HepG2 (cell line): Measurements from ENCODE around the gene AIF1. TPM values are rescaled to one million over a fixed set of nuclear protein-coding genes. Genes with fewer than 3 reads are reported as not detected.

ENCODE experiments used
- ATAC-seq: fragments of 200-7000 bp; cut with Tn5 transposase; 3 replicates; pipeline ENCODE4 v1.9.1; 2020; ENCODE audit warnings: mild to moderate bottlenecking, moderate library complexity
- BruUV-seq: library from RNA; stranded (reverse); fragments of 400-500 nt; replicated peaks from 2 replicates; lab custom pipeline; 2021; lab: Mats Ljungman, UMichigan
- CTCF ChIA-PET: fragments of 300-600 bp; formaldehyde crosslinking; extraction: SDS; loops from one replicate; lab custom pipeline; 2021; ENCODE audit warnings: low total read pairs, inconsistent platforms, low intra/inter-chr PET ratio; lab: Yijun Ruan, JAX
- POLR2A ChIA-PET: fragments of 350-600 bp; sonication (Branson Sonifier 250); formaldehyde crosslinking; loops from one replicate; lab custom pipeline; 2020; ENCODE audit warnings: antibody characterized with exemption, inconsistent platforms; lab: Yijun Ruan, JAX
- DNase-seq: peaks from one replicate; pipeline ENCODE4 v3.0.0-alpha.2; 2015; ENCODE audit warnings: low spot score
- FAIRE-seq: peaks from 3 replicates; lab custom pipeline; 2011; peaks lifted over from hg19 to GRCh38; lab: Jason Lieb, UNC
- H2AFZ ChIP-seq: one replicate; pipeline ENCODE4 v1.6.1; 2011; ENCODE audit warnings: low read length, inconsistent platforms
- H3K27ac ChIP-seq: fragments of 300-600 bp; 3 replicates; pipeline ENCODE4 v1.8.0; 2011; ENCODE audit warnings: mixed run types, mild to moderate bottlenecking, mixed read lengths, low read length, inconsistent platforms; ENCODE audit not compliant: insufficient read depth; ENCODE audit errors: extremely low read length
- H3K27me3 ChIP-seq, 2 experiments: fragments of 200-600 bp in 1 of 2; 2 replicates in 1 of 2; 3 replicates in 1 of 2; pipeline versions ENCODE4 v1.6.0 to v1.8.0; 2011; ENCODE audit warnings: low read length in 2 of 2, mild to moderate bottlenecking in 2 of 2, moderate library complexity in 2 of 2, inconsistent platforms in 1 of 2; ENCODE audit not compliant: insufficient read depth in 2 of 2, control insufficient read depth in 1 of 2
- H3K36me3 ChIP-seq, 2 experiments: fragments of 200-600 bp in 1 of 2; replicated peaks in 1 of 2; 2 replicates in 1 of 2; 3 replicates in 1 of 2; pipeline versions ENCODE4 v1.5.1 to v1.8.0; 2011; ENCODE audit warnings: low read length in 2 of 2, inconsistent platforms in 1 of 2; ENCODE audit not compliant: insufficient read depth in 2 of 2, control insufficient read depth in 1 of 2
- H3K4me1 ChIP-seq: 2 replicates; pipeline ENCODE4 v1.5.1; 2012; ENCODE audit warnings: low read length, inconsistent platforms; ENCODE audit not compliant: insufficient read depth
- H3K4me2 ChIP-seq: 2 replicates; pipeline ENCODE4 v1.6.0; 2011; ENCODE audit warnings: low read depth, low read length, inconsistent platforms
- H3K4me3 ChIP-seq, 3 experiments: fragments of 200-600 bp in 1 of 3; sonication (generic), shearing (Covaris generic) in 1 of 3; replicated peaks in 1 of 3; 2 replicates each; pipeline ENCODE4 v1.5.1; 2011 to 2016; ENCODE audit warnings: low read length in 3 of 3, inconsistent platforms in 2 of 3, low read depth in 2 of 3, mild to moderate bottlenecking in 2 of 3, control low read depth in 1 of 3, mixed read lengths in 1 of 3; ENCODE audit not compliant: insufficient read depth in 1 of 3
- H3K79me2 ChIP-seq: one replicate; pipeline ENCODE4 v1.6.1; 2011; ENCODE audit warnings: low read length, inconsistent platforms; ENCODE audit not compliant: insufficient read depth
- H3K9ac ChIP-seq: 2 replicates; pipeline ENCODE4 v1.6.0; 2011; ENCODE audit warnings: mild to moderate bottlenecking, low read depth, low read length, inconsistent platforms; ENCODE audit not compliant: insufficient read depth
- H3K9me3 ChIP-seq: 2 replicates; pipeline ENCODE4 v1.5.1; 2012; ENCODE audit warnings: mild to moderate bottlenecking, low read length
- H4K20me1 ChIP-seq: 2 replicates; pipeline ENCODE4 v1.6.0; 2011; ENCODE audit warnings: inconsistent platforms, mild to moderate bottlenecking, low read length, moderate library complexity; ENCODE audit not compliant: insufficient read depth
- ELF1 ChIP-seq: sonication (generic); formaldehyde crosslinking; IDR thresholded peaks from 2 replicates; pipeline ENCODE4 v1.4.0; 2020; ENCODE audit warnings: missing genetic modification reagents
- KMT2A ChIP-seq: sonication (generic); formaldehyde crosslinking; IDR thresholded peaks from 2 replicates; pipeline ENCODE4 v1.4.0; 2020; ENCODE audit warnings: missing genetic modification reagents
- NAIF1 ChIP-seq: sonication (generic); formaldehyde crosslinking; IDR thresholded peaks from 2 replicates; pipeline ENCODE4 v1.5.0; 2020; ENCODE audit warnings: mild to moderate bottlenecking, missing genetic modification reagents, borderline replicate concordance
- PHF8 ChIP-seq: sonication (generic); formaldehyde crosslinking; IDR thresholded peaks from 2 replicates; pipeline ENCODE4 v1.5.0; 2020; ENCODE audit warnings: missing genetic modification reagents
- RBAK ChIP-seq: sonication (generic); formaldehyde crosslinking; IDR thresholded peaks from 2 replicates; pipeline ENCODE4 v1.5.1; 2020; ENCODE audit warnings: mild to moderate bottlenecking, missing genetic modification reagents
- SKI ChIP-seq: fragments of 450-650 bp; IDR thresholded peaks from one replicate; pipeline ENCODE4 v1.6.1; 2018; ENCODE audit warnings: mild to moderate bottlenecking; ENCODE audit not compliant: partially characterized antibody
- STAG1 ChIP-seq: sonication (generic); formaldehyde crosslinking; IDR thresholded peaks from 2 replicates; pipeline ENCODE4 v1.4.0; 2020; ENCODE audit warnings: missing genetic modification reagents
- TFDP2 ChIP-seq: sonication (generic); formaldehyde crosslinking; IDR thresholded peaks from 2 replicates; pipeline ENCODE4 v1.4.0; 2020; ENCODE audit warnings: missing genetic modification reagents
- THAP9 ChIP-seq: sonication (generic); formaldehyde crosslinking; IDR thresholded peaks from 2 replicates; pipeline ENCODE4; 2020; ENCODE audit warnings: missing genetic modification reagents, mild to moderate bottlenecking, borderline replicate concordance
- XRCC5 ChIP-seq: fragments of 200-400 bp; formaldehyde crosslinking; optimal IDR thresholded peaks from 2 replicates; pipeline ENCODE3; 2017; ENCODE audit warnings: mild to moderate bottlenecking, low read length
- ZFP36 ChIP-seq: fragments of 150-350 bp; IDR thresholded peaks from 2 replicates; pipeline ENCODE4 v1.6.1; 2018; ENCODE audit warnings: borderline replicate concordance, low read length, low read depth; ENCODE audit not compliant: partially characterized antibody
- ZMYM3 ChIP-seq: sonication (generic); formaldehyde crosslinking; IDR thresholded peaks from 2 replicates; pipeline ENCODE4 v1.5.1; 2020; ENCODE audit warnings: mild to moderate bottlenecking, missing genetic modification reagents
- ZNF124 ChIP-seq: sonication (generic); formaldehyde crosslinking; IDR thresholded peaks from 2 replicates; pipeline ENCODE4 v1.4.0; 2020; ENCODE audit warnings: missing genetic modification reagents
- ZNF333 ChIP-seq: sonication (generic); formaldehyde crosslinking; IDR thresholded peaks from 2 replicates; pipeline ENCODE4 v1.4.0; 2020; ENCODE audit warnings: mild to moderate bottlenecking, missing genetic modification reagents, borderline replicate concordance
- ZNF75D ChIP-seq: sonication (generic); formaldehyde crosslinking; IDR thresholded peaks from 2 replicates; pipeline ENCODE4 v1.8.1; 2023; ENCODE audit warnings: missing genetic modification reagents, mild to moderate bottlenecking, borderline replicate concordance
- WGBS: methylation state at CpG from one replicate; pipeline ENCODE4 v1.1.6; 2017; ENCODE audit warnings: low lambda C conversion rate; 5-methylcytosine and 5-hydroxymethylcytosine counted together
- in situ Hi-C: cut with HindIII; loops from 2 replicates; pipeline ENCODE4 v1.10.0; 2017; ENCODE audit warnings: low pct_unique_long_range_greater_than_20kb; ENCODE audit not compliant: extremely low pct_ligation_motif_present
- intact Hi-C: fragments of 100-400 bp; cut with micrococcal nuclease; formaldehyde crosslinking; loops from one replicate; pipeline ENCODE4 v1.10.0; 2022; ENCODE audit not compliant: unreplicated experiment
- polyA plus RNA-seq, 8 experiments: library from polyadenylated mRNA; depleted of rRNA in 3 of 8; stranded (reverse) in 7 of 8; unstranded in 1 of 8; fragments of >200 nt; fragmentation: Illumina TruSeq in 4 of 8; extraction: Trizol in 4 of 8; gene quantifications; 2 replicates each; pipeline versions ENCODE4 v1.2.1 to v1.2.3, GENCODE V29; 2011 to 2016; ENCODE audit warnings: low read depth in 4 of 8, missing spikeins in 1 of 8, mixed read lengths in 1 of 8; ENCODE audit not compliant: insufficient read depth in 1 of 8
- total RNA-seq, 5 experiments: library from RNA; depleted of rRNA; stranded (reverse); fragments of >200 nt; fragmentation: Illumina TruSeq; extraction: Trizol; gene quantifications; 2 replicates each; pipeline ENCODE4 v1.2.3, GENCODE V29; 2016; ENCODE audit warnings: low read depth in 1 of 5
- TF ChIP-seq, protein P1 (sequence below): sonication (generic); formaldehyde crosslinking; conservative IDR thresholded peaks from 2 replicates; pipeline ENCODE4 v1.4.0; 2020; ENCODE audit warnings: missing genetic modification reagents
- TF ChIP-seq, protein P2 (sequence below): sonication (generic); formaldehyde crosslinking; IDR thresholded peaks from 2 replicates; pipeline ENCODE4 v1.9.0; 2021; ENCODE audit warnings: missing genetic modification reagents, borderline replicate concordance

Gene AIF1
- total and polyA plus RNA-seq, 2 of the 13 experiments (the other 11 are each of a cell fraction or from before 2014, with no cell fraction given) = 1.5 TPM; not detected in 1

DNA sequence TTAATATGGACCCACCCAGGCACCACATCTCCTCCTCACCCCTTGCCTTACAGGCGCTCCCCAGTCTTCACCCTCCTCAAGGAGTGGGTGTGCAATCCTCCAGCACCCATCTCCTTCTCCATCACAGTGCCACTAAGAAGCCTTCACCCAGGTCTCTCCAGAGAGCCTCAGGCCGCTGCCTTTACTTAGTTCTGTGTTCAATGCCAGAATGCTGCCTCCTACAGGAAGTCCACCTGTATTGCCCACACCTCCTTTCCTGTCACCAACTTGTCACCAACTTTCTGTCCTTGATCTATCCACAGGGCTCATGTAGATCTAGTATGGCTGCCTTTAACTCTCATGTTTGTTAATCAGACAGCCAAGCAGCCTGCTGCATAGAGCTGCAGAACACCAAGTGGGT is 29.5 kb upstream of the AIF1 start:
- FAIRE-seq (peak; percentile 60), DNase-seq (peak; percentile 50), ATAC-seq (no peak)
- BruUV-seq = no TSS peak
- no peak overlapping the region for H2AFZ ChIP-seq
- H3K4me3 ChIP-seq = no peak overlapping the region
- H3K36me3 ChIP-seq = no peaks in the 10 kb centered on the region
- ChIA-PET CTCF (no interaction called here), POLR2A (no interaction called here)
- H4K20me1 ChIP-seq = no peaks in the 10 kb centered on the region
- peaks cover 20% of the 10 kb centered on the region for H3K4me1 ChIP-seq
- no peak overlapping the region for H3K27ac ChIP-seq
- H3K4me2 ChIP-seq = no peak overlapping the region
- 38% methylated on average over 2 of the region's 2 CpGs for WGBS
- H3K79me2 ChIP-seq = no peaks in the 10 kb centered on the region
- intact Hi-C loops (loop anchor here (5.0 kb wide), 1 partner anchor 1138 kb away; no protein-coding TSS in a partner anchor), in situ Hi-C loops (loop anchor here (5.0 kb wide), 1 partner anchor 93 kb away; no protein-coding TSS in a partner anchor)
- H3K9me3 ChIP-seq = no peaks in the 10 kb centered on the region
- peaks cover 11 to 56% of the 10 kb centered on the region in 2 experiments for H3K27me3 ChIP-seq
- H3K9ac ChIP-seq = no peak overlapping the region
- TF ChIP-seq ZNF333 (CRISPR knock-in tag) (no peak), PHF8 (no peak), THAP9 (no peak), TFDP2 (CRISPR knock-in tag) (no peak), KMT2A (CRISPR knock-in tag) (no peak), NAIF1 (CRISPR knock-in tag) (no peak), ZFP36 (peak; percentile 86), RBAK (CRISPR knock-in tag) (no peak), XRCC5 (peak; percentile 42), ZNF75D (CRISPR knock-in tag) (0 out of 2 replicates have a peak, but pooled peaks have one; percentile 39), ZMYM3 (CRISPR knock-in tag) (peak; percentile 45; the same call in 1 of the 2 replicates), SKI (no peak), ELF1 (CRISPR knock-in tag) (no peak), ZNF124 (CRISPR knock-in tag) (no peak), STAG1 (CRISPR knock-in tag) (peak; percentile 23; the same call in 1 of the 2 replicates)
- TF ChIP-seq, protein P1, sequence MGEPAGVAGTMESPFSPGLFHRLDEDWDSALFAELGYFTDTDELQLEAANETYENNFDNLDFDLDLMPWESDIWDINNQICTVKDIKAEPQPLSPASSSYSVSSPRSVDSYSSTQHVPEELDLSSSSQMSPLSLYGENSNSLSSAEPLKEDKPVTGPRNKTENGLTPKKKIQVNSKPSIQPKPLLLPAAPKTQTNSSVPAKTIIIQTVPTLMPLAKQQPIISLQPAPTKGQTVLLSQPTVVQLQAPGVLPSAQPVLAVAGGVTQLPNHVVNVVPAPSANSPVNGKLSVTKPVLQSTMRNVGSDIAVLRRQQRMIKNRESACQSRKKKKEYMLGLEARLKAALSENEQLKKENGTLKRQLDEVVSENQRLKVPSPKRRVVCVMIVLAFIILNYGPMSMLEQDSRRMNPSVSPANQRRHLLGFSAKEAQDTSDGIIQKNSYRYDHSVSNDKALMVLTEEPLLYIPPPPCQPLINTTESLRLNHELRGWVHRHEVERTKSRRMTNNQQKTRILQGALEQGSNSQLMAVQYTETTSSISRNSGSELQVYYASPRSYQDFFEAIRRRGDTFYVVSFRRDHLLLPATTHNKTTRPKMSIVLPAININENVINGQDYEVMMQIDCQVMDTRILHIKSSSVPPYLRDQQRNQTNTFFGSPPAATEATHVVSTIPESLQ (CRISPR knock-in tag) = no peak
- TF ChIP-seq, protein P2, sequence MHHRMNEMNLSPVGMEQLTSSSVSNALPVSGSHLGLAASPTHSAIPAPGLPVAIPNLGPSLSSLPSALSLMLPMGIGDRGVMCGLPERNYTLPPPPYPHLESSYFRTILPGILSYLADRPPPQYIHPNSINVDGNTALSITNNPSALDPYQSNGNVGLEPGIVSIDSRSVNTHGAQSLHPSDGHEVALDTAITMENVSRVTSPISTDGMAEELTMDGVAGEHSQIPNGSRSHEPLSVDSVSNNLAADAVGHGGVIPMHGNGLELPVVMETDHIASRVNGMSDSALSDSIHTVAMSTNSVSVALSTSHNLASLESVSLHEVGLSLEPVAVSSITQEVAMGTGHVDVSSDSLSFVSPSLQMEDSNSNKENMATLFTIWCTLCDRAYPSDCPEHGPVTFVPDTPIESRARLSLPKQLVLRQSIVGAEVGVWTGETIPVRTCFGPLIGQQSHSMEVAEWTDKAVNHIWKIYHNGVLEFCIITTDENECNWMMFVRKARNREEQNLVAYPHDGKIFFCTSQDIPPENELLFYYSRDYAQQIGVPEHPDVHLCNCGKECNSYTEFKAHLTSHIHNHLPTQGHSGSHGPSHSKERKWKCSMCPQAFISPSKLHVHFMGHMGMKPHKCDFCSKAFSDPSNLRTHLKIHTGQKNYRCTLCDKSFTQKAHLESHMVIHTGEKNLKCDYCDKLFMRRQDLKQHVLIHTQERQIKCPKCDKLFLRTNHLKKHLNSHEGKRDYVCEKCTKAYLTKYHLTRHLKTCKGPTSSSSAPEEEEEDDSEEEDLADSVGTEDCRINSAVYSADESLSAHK (CRISPR knock-in tag) = no peak
